GOT3 (cell line): ENCODE results near the gene BAZ2A.
"Not testable (repeated sequence)": the region's sequence is repeated elsewhere in the genome, so short reads cannot be mapped to it uniquely, and the experiment has no call there.

Experiments used
- DNase-seq: peaks from one replicate; lab custom pipeline; 2025; ENCODE audit warnings: mixed read lengths; lab: John Stamatoyannopoulos, UW

The BAZ2A gene

DNA sequence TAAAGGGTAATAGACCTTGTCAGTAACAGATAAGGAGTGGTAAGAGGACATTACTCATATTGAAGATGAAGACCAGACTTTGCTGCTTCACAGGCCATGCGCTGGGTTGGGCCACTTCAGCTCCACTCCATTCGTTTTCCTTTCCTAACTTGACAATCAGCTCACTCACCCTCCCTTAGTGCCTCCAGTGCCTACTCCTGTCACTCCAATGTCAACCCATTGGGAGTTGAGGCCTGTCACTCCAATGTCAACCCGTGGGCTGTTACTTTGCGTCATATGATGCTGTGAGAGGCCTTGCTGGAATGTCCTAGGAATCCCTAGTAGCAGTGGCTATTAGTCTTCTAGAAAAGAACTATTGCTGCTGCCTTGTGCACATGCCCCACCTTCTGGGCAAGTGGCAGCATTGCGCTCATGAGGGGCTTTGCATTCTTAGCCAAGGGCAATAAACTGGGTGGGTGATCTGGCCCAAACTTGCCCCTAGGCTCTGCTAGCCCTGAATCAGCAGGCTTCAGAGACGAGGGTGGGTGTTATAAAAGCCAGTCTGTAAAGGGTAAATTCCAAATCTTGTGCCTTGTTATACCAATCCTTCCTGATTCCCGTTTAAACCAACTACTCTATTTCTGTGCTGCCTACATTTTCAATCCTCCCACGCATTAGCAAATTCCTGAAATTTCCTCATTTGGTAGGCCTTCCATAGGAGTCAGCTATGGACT is 36.1 kb downstream of the BAZ2A start:
- DNase-seq = no peak

GRCh38 chr12:56591961-56592360 is 38.2 kb downstream of the BAZ2A start:
- DNase-seq = no peak

DNA sequence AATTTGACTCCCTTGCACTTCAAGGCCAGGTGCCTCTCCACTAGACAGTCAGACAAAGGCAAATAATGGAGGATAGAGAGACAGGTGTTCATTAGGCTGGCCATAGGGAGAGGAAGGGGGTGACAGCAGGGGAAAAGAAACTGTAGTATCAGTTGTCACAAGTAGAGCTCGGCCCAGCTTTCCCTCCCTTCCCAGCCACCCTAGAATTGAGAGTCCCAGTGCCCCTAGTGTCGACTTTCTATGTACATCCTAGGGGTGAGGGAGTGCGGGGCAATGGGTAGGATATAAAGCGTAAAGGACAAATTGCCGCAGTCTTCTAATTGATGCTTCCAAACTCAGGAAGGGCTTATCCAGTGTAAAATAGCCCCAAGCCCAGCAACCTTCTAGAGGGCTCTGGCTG is 39.0 kb downstream of the BAZ2A start:
- DNase-seq = no peak

- DNase-seq = no peak
These were observed 39.8 kb downstream of the BAZ2A start for GRCh38 chr12:56590237-56590830.

DNA sequence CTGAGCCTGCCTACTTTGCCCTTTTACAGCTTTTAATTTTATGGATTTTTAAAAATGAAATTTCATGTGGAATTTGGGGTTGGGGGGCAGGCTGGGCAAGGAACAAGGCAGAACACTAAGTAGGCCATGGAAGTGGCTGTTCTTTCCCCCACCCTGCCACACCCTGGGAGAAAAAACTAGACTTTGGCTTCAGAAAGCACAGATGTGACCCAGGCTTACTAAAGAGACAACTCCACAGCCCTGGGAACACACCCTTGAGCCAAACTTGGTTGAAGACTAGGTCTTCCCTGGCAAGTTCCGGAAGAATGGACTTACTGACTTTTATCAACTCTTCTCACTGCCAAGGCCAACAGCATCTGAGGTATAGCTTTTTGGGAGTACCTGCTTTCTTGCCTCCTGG is 40.3 kb downstream of the BAZ2A start:
- no peak for DNase-seq

DNA sequence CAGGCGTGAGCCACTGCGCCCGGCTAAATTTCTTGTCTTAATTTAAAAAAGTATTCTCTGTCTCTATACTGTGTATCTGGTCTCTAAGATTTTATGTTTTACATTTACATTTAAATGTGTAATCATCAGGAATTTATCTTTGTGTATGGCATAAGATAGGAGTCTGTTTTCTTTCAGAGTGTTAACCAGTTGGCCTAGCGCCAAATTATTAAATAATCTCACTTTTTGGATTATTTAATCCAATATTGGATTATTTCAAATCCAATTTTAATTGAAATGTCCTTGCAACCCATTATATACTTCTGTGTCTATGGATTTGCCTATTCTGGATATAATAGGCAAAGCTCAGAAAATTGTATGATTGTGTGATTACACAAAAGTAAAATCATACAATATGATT is 45.0 kb downstream of the BAZ2A start:
- no peak for DNase-seq

DNA sequence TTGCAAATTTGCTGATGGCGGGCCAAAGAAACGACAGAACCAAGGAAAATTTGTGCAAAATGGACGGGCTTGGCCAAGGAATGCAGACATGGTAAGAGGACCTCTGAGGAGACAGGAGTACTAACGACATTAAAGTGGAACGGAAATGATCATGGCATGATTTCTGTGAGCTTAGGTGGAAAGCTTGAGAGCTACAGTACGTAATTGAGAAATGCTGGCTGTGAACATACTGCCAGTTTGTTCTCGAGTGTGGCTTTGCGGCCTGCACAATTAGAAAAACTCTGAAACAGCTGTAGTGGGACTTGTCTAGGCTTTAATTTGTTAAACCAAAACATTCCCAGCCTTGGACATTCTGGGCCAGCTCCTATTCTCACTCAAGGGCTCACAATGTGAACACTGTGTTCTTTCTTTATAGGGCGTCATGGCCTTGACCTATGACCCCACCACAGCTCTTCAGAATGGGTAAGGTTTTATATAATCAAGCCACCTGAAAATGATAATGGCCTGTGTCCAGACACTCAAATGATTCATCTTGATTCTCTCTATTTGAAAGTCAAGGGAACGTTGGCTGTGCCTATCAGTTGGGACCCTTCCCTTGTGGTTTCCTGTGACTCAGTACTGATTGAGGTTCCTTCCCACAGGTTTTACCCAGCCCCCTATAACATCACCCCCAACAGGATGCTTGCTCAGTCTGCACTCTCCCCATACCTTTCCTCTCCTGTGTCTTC is 48.5 kb downstream of the BAZ2A start:
- DNase-seq = no peak

DNA sequence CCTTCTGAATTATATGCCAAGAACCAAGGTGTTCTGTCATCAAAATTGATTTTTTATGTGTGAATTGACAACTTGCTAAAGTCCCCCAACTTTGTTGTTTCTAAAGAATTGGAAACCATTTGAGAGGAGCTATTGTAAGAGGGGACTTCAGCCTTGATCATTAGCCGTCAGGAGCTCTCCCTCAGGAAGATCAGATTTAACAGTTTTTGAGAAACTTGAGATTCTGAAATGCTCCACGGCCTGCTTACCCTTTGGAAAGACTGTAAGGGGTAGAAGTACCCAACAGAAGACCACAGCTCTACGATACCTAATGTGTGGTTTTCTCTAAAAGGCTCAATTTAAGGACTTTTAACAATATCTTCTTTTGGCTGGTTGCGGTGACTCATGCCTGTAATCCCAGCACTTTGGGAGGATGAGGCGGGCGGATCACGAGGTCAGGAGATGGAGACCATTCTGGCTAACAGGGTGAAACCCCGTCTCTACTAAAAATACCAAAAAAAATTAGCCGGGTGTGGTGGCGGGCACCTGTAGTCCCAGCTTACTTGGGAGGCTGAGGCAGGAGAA is 51.1 kb downstream of the BAZ2A start:
- DNase-seq = no peak

GRCh38 chr12:56577248-56577647 is 52.9 kb downstream of the BAZ2A start:
- not testable (repeated sequence) for DNase-seq

DNA sequence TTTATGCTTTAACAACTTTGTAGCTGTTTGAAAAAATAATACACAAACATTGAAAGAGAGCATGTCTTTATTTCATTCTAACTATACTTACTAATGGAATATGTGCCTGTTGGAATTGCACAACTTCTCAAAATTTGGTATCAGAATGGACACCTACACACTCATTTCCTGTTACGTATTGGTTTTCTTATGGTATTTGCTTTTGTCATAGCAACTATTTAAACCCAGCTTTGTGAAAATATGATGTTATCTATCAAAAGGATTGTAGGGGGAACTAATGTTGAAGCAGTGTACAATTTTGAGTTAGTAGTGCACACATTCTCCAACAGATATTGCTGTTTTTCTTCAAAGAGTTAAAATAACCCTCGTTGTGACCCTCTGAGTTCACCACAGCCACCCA is 55.9 kb downstream of the BAZ2A start:
- no peak for DNase-seq

GRCh38 chr12:56572288-56572687 is 57.8 kb downstream of the BAZ2A start:
- DNase-seq = no peak

DNA sequence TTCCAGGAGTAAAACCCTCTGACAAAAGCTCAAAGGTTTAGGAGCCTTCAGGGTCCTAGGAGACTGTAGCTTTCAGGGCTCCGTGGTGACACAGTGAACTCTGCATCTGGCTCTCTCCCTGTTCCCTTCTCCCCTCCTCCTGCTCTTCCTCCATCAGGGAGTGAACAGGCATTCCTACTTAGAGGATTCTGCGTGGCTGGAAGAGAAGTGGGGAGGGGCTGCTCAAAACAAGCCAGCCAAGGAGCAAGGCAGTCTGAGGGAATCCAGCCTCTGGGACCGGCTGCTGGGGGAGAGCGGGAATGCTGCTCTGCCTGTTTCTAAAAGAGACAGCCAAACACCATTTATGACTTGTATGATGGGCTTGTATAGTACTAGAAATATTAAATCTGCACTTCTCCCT is 59.0 kb downstream of the BAZ2A start:
- no peak for DNase-seq

DNA sequence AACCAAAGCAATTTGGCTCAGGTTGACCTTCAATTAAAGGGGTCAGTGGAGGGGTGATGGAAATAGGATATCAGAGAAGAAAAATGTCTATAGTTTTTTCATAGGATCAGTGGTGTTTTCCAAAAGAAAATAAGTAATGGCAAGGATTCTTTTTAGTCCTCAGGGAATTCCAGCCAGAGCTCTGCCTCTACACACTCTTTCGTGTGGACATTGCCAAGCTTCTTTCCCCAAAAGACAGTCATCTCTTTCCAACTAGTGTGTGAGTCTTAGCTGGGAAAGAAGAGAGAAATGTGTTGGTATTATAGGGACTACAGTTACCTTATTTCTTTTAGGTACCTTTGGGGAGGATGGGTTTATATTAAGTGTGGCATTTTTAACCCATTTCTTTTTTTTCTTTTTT is 62.0 kb downstream of the BAZ2A start:
- DNase-seq = no peak

- no peak for DNase-seq
These were observed 64.5 kb downstream of the BAZ2A start for GRCh38 chr12:56565510-56566101.

DNA sequence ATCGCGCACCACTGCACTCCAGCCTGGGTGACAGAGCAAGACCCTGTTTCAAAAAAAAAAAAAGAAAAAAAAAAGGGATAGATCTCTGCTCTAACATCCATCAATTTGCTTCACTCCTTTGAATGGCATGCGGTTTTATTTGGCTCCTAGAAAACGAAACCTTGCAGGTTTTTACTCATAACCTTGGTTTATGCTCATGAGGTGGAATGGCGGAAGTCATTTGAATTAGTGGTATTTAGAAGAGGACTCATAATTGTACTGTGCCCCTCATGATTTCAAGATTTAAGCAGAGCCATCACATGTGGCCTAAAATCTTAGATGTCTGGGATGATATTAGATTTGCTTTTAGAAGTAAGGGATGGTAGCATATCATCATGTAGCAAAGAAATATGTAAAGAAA is 79.1 kb downstream of the BAZ2A start:
- no peak for DNase-seq

GRCh38 chr12:56546680-56547079 is 83.4 kb downstream of the BAZ2A start:
- no peak for DNase-seq
